Stimulated activated CD4-positive, alpha-beta T cell treated with anti-CD3 and anti-CD28 coated beads, Interleukin-4, amount 100 ng/mL, for 1 hour (primary cell): ENCODE measurements around the gene DYNLT4.
A peak's percentile ranks its signal among the peaks of the same experiment; 100 is the strongest.
"Not testable (repeated sequence)": the region's sequence is repeated elsewhere in the genome, so short reads cannot be mapped to it uniquely, and the experiment has no call there.

ENCODE experiments used
- DNase-seq: peaks from one replicate; pipeline ENCODE4 v3.0.0-alpha.2; 2020

DYNLT4 gene

GRCh38 chr1:44806704-44807363 lies at the start of gene DYNLT4:
DYNLT4 (minus strand) TSS chr1:44807351; CDS start chr1:44806668, 683 bp downstream.
- DNase-seq = no peak

GRCh38 chr1:44855742-44856141 lies 48.6 kb upstream of the DYNLT4 start:
- no peak for DNase-seq

- DNase-seq = no peak
These were observed 47.8 kb upstream of the DYNLT4 start for GRCh38 chr1:44854970-44855369.

- no peak for DNase-seq
These were observed 46.0 kb upstream of the DYNLT4 start for GRCh38 chr1:44853201-44853600.

GRCh38 chr1:44851308-44851707 lies 44.2 kb upstream of the DYNLT4 start:
- no peak for DNase-seq

- no peak for DNase-seq
These were observed 42.5 kb upstream of the DYNLT4 start for GRCh38 chr1:44849575-44850132.

- no peak for DNase-seq
These were observed 41.5 kb upstream of the DYNLT4 start for GRCh38 chr1:44848456-44849181.

GRCh38 chr1:44847845-44848244 lies 40.7 kb upstream of the DYNLT4 start:
- DNase-seq = no peak

GRCh38 chr1:44846985-44847384 lies 39.8 kb upstream of the DYNLT4 start:
- DNase-seq = no peak

- peak; percentile 24 for DNase-seq
These were observed 35.9 kb upstream of the DYNLT4 start, which contains the start of gene PTCH2 for GRCh38 chr1:44842862-44843655. PTCH2 (minus strand) TSS chr1:44843253; CDS start chr1:44842932, 321 bp downstream.

- no peak for DNase-seq
These were observed 35.3 kb upstream of the DYNLT4 start for GRCh38 chr1:44842486-44842861.

GRCh38 chr1:44839576-44839975 lies 32.4 kb upstream of the DYNLT4 start:
- DNase-seq = no peak

- DNase-seq = not testable (repeated sequence)
These were observed 31.1 kb upstream of the DYNLT4 start for GRCh38 chr1:44838294-44838693.

GRCh38 chr1:44835738-44836675 lies 28.9 kb upstream of the DYNLT4 start:
- DNase-seq = peak; percentile 91

GRCh38 chr1:44834328-44834727 lies 27.2 kb upstream of the DYNLT4 start:
- DNase-seq = no peak

- DNase-seq = no peak
These were observed 25.0 kb upstream of the DYNLT4 start for GRCh38 chr1:44832056-44832705.

GRCh38 chr1:44831516-44831915 lies 24.4 kb upstream of the DYNLT4 start:
- no peak for DNase-seq

GRCh38 chr1:44830900-44831304 lies 23.8 kb upstream of the DYNLT4 start:
- DNase-seq = no peak

- no peak for DNase-seq
These were observed 22.6 kb upstream of the DYNLT4 start for GRCh38 chr1:44829506-44830384.

GRCh38 chr1:44828841-44829440 lies 21.8 kb upstream of the DYNLT4 start:
- DNase-seq = no peak
